GM08714 (cell line): ENCODE results near the gene IER5.
"Not testable (repeated sequence)": the region's sequence is repeated elsewhere in the genome, so short reads cannot be mapped to it uniquely, and the experiment has no call there.

Experiments used
- H3K4me3 ChIP-seq: fragments of 200-500 bp; sonication (Bioruptor generic); 2 replicates; pipeline ENCODE4 v1.5.1; 2014; ENCODE audit warnings: mild to moderate bottlenecking, low read length, inconsistent platforms
- ZNF274 ChIP-seq: IDR thresholded peaks from 2 replicates; pipeline ENCODE4 v1.6.1; 2012; ENCODE audit warnings: mild to moderate bottlenecking, low read depth, low read length

Gene IER5

GRCh38 chr1:181110013-181110412, 21.5 kb downstream of the IER5 start:
- no peak overlapping the region for H3K4me3 ChIP-seq

GRCh38 chr1:181111559-181111958, 23.1 kb downstream of the IER5 start:
- no peak for TF ChIP-seq ZNF274
- no peak overlapping the region for H3K4me3 ChIP-seq

More at GRCh38 chr1:181110013-181110412, 21.5 kb downstream of the IER5 start:
- TF ChIP-seq ZNF274, result no peak

- H3K4me3 ChIP-seq, result no peak overlapping the region
Measured at GRCh38 chr1:181112071-181112929, 23.8 kb downstream of the IER5 start.

DNA sequence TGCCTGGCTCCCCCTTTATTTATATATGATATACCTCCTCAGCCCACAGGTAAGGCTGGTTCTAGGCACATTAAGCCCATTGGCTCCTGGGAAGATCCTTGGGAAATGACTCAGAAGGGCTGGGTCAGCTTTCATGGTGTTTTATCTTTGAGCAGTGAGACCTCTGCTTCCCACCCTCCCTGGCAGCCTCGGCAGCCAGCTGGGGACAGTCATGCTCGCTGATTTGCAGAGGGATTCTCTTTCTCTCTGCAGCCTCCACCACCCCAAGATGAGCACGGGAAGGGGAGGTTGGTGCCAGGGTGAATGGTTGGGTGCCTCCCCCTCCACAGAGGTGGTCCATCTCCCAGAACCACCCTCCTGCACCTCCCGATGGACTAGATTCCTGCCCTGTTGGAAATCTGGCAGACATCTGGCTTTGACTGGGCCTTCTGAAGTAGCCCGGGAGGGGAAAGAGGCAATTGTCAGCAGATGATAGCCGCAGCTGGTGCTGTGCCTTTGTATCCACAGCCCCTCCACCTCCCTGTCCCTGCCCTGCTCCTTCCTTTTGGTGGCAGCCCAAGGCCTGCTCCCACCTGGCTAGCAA, 24.6 kb downstream of the IER5 start:
- no peak overlapping the region for H3K4me3 ChIP-seq
- TF ChIP-seq ZNF274, result no peak

More at GRCh38 chr1:181112071-181112929, 23.8 kb downstream of the IER5 start:
- TF ChIP-seq ZNF274, result no peak

GRCh38 chr1:181114574-181115367, 26.3 kb downstream of the IER5 start:
- no peak overlapping the region for H3K4me3 ChIP-seq
- no peak for TF ChIP-seq ZNF274

- H3K4me3 ChIP-seq, result no peak overlapping the region
- no peak for TF ChIP-seq ZNF274
Measured at GRCh38 chr1:181115368-181115684, 26.8 kb downstream of the IER5 start.

- H3K4me3 ChIP-seq, result not testable (repeated sequence)
Measured at GRCh38 chr1:181115971-181116370, 27.5 kb downstream of the IER5 start.

DNA sequence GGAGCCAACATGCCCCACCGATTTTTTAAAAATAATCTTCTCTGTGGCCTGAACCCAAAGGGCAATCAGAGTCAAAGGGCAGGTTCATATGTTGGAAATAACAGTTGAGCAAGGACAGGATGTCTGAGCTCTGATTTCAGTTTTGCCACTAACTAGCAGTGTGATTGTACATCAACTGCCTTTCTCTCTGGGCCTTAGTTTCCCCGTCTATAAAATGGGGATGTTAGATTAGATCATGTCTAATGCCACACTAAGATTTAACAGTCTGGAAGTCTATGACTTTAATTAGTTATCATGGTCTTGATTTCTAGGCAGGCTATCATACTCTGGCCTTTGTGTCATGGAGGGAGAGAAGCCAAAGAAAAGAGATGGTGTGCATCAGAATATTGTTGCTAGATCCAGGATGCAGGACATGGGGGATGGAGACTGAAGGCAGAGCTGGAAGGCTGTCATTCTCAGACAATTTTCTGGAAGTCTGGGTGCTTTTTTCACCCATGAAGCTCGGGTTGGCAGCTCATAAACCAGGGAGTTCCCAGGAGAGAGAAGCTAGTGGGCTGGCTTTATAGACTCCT, 28.4 kb downstream of the IER5 start:
- no peak overlapping the region for H3K4me3 ChIP-seq
- TF ChIP-seq ZNF274, result no peak

DNA sequence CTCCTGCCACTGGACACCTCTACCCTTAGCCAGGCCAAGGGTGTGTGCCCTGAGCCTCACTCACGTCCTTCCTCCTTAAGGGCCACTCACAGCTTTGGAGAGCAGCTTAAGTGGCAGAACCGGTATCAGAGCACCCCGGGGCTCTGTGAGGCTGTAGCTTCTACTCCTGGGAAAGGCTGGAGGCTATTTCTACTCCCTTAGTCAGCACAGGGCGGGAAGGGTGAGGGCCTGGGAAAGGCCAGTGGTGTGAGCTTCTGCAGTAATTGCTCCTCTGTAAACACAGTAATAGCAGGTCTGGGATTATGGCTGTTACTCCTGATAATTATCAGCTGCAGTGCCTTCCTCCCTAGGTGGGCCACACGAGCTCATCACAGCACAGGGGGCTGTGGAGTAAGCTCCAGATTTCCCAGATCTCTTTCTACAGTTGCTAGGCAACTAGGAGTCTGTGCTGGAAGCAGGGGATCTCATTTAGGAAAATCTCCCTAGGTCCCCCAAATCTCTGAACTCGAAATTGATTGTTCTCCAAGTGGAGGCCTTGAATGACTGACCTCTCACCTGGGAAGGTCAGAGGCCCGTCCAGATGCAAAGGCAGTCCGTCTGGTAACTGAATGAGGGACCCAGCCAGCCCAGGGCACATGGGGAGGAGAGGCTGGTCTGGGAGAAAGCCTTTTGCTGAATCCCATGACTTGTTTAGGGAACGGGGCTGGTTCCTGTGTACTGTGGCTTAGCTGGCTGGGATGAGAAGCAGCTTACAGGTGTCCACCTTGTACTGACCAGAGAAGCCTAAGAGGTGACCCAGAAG, 29.3 kb downstream of the IER5 start:
- no peak overlapping the region for H3K4me3 ChIP-seq
- TF ChIP-seq ZNF274, result no peak

DNA sequence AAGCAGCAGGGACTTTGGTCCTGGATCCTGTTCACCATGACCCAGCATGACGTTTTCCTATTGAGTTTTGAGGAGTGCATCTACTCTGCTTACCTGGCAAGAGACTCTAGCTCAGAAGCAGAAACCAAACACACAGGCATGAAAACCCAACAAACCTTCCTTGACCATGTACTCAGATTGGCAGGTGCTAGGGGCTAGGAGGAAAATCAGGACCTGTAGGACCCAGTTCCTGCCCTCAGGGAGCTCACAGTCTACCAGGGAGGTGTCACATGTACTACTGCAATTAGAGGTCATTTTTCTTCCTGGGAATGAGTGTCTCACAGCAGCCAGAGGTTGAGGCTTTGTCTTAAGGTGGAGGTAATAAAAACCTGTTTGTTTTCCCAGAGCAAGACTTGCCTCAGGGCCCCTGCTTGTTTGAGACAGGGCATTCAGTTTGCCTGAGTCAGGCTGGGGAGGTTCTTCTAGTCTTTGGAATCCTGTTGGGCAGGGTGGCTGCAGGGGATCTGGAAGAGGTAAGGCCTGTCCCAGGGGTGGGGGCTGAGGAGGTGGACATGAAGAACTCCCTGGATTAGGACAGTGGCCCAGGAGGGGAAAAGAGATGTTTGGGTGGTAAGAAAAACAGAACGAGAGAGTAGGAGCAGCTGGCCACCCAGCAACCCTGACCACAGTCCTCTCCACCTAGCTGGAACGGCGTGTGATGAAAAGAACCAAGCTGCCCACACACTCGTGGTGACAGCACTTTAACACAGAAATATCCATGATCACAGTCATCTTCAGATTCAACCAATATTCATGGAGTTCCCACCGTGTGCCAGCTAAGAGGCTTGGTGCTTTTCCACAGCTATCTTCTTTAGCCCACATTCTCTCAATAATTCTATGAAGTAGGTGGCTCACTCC, 30.8 kb downstream of the IER5 start:
- TF ChIP-seq ZNF274, result no peak
- H3K4me3 ChIP-seq, result no peak overlapping the region

GRCh38 chr1:181120924-181121323, 32.4 kb downstream of the IER5 start:
- TF ChIP-seq ZNF274, result no peak
- H3K4me3 ChIP-seq, result no peak overlapping the region

- H3K4me3 ChIP-seq, result no peak overlapping the region
- TF ChIP-seq ZNF274, result no peak
Measured at GRCh38 chr1:181121498-181121897, 33.0 kb downstream of the IER5 start.

GRCh38 chr1:181122222-181122621, 33.7 kb downstream of the IER5 start:
- no peak overlapping the region for H3K4me3 ChIP-seq
- TF ChIP-seq ZNF274, result no peak
